GM06990 (cell line): ENCODE measurements around the gene WDR43.

Experiments used
- DNase-seq: peaks from one replicate; pipeline ENCODE4 v3.0.0-alpha.2; 2011; ENCODE audit not compliant: insufficient read length; ENCODE audit errors: extremely low read depth
- H3K27me3 ChIP-seq: replicated peaks from 2 replicates; pipeline ENCODE4 v1.6.0; 2011; ENCODE audit warnings: low read length; ENCODE audit not compliant: control insufficient read depth, insufficient read depth
- H3K36me3 ChIP-seq: 2 replicates; pipeline ENCODE4 v1.5.1; 2011; ENCODE audit warnings: low read length; ENCODE audit not compliant: control insufficient read depth, insufficient read depth
- H3K4me3 ChIP-seq: replicated peaks from 2 replicates; pipeline ENCODE4 v1.5.1; 2011; ENCODE audit warnings: low read depth, mild to moderate bottlenecking, control low read depth, low read length
- TF ChIP-seq, protein P1 (sequence below): IDR thresholded peaks from 2 replicates; pipeline ENCODE4 v1.5.1; 2011; ENCODE audit warnings: low read length, control low read depth, mild to moderate bottlenecking, inconsistent platforms; ENCODE audit not compliant: insufficient read depth, poor library complexity, severe bottlenecking

WDR43 gene

DNA sequence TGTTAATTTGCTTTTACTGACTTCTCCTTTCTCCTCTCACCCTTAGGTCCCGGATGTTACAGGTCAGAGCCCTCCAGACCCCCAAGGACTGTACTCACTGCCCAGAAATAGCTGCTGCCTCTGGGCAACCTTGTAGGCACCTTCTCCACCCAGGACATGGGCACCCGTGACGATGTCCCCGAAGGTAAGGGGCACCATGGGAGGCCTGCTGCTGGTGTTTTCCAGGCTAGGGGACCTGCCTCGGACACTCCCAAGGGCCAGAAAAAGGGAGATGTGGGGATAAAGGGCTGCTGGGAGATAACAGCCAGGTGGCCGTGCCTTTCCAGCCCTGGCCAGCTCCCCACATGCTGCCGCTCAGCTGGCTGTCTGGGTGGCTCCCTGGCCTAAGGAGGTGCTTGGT lies 100.2 kb downstream of the WDR43 start:
- Histone ChIP-seq H3K27me3 (no peaks in the 10 kb centered on the region; the same call in 1 of the 2 replicates), H3K36me3 (no peaks in the 10 kb centered on the region), H3K4me3 (no peak overlapping the region)
- no peak for DNase-seq
- TF ChIP-seq, protein P1, sequence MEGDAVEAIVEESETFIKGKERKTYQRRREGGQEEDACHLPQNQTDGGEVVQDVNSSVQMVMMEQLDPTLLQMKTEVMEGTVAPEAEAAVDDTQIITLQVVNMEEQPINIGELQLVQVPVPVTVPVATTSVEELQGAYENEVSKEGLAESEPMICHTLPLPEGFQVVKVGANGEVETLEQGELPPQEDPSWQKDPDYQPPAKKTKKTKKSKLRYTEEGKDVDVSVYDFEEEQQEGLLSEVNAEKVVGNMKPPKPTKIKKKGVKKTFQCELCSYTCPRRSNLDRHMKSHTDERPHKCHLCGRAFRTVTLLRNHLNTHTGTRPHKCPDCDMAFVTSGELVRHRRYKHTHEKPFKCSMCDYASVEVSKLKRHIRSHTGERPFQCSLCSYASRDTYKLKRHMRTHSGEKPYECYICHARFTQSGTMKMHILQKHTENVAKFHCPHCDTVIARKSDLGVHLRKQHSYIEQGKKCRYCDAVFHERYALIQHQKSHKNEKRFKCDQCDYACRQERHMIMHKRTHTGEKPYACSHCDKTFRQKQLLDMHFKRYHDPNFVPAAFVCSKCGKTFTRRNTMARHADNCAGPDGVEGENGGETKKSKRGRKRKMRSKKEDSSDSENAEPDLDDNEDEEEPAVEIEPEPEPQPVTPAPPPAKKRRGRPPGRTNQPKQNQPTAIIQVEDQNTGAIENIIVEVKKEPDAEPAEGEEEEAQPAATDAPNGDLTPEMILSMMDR, result no peak

GRCh38 chr2:28995765-28996750 lies 101.6 kb downstream of the WDR43 start:
- no peak for DNase-seq
- Histone ChIP-seq H3K36me3 (no peaks in the 10 kb centered on the region), H3K27me3 (no peaks in the 10 kb centered on the region; the same call in 1 of the 2 replicates), H3K4me3 (no peak overlapping the region)
- TF ChIP-seq, protein P1, result no peak

- Histone ChIP-seq H3K36me3 (no peaks in the 10 kb centered on the region), H3K27me3 (no peaks in the 10 kb centered on the region), H3K4me3 (no peak overlapping the region)
- TF ChIP-seq, protein P1, result no peak
- DNase-seq, result no peak
Observed at GRCh38 chr2:28997237-28997846, 102.9 kb downstream of the WDR43 start.
